HG03354 (cell line): ENCODE results near the gene MAN1B1.

Source experiments
- ATAC-seq: cut with Tn5 transposase; IDR thresholded peaks from one replicate; pipeline ENCODE4 v1.9.1; 2021; ENCODE audit warnings: mild to moderate bottlenecking; ENCODE audit not compliant: unreplicated experiment, poor library complexity, severe bottlenecking

The MAN1B1 gene

DNA sequence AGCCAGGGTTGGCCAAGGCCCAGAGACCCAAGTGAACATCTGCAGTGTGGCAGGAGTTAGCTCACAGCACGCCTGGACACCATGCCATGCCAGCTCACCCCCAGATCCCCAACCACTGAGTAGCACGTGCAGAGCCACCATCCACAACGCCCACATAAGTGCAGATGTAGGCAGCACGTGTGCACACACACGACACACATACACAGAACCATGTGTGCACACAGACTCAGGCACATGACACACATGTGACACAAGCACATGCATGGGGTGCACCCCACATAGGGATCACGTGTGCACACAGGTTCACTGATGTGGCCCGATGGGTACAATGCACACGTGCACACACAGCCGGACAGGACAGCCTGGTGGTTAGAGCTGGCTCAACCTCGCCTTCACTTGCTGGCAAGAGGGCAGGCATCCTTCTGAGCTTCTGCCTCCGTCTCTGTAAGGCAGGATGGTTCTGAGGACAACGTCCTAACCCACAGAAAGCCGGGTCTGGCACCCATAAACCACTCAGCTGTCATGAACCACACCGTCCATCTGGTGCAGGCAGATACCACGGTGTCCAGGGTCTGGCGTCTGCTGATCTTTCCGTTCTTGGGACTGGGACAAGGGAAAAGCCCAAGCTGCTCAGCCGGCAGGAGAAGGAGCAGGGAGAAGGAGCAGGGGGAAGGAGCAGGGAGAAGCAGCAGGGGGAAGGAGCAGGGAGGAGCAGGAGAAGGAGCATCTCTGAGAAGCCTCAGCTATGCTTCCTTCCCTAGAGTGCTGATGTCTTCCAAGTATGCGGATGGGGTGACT is 71.0 kb downstream of the MAN1B1 start:
- ATAC-seq, result no peak

- no peak for ATAC-seq
Measured at GRCh38 chr9:137158625-137159024, 71.8 kb downstream of the MAN1B1 start.
